ENCODE measurements around the gene GRIN2C.

The GRIN2C gene

DNA sequence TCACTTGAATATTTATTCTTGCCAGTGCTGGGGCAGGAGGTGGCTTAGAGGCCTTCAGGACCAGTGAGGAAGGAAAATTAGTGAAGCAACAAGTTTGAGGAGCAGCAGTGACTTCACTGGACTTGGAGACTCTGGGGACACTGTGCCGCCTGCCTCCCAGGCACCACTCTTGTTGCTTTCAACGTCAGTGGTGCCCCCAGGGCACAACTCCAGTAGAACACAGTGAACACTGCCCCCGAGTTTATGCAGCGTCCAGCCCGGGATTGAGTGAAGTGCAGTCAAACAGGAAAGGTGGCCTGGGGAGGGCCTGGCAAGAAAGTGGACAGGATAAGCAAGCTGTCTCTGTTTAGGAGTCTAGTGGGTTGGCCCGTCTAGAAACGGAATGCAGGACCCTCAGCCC lies 59.2 kb downstream of the GRIN2C start:
- Mint-ChIP-seq H3K27me3 (no peaks in the 10 kb centered on the region), H3K4me1 (ENCODE audit: low read depth) (no peaks in the 10 kb centered on the region), H3K9me3 (no peaks in the 10 kb centered on the region), H3K4me3 (no peak overlapping the region), H3K36me3 (ENCODE audit: low read depth) (peaks cover 28% of the 10 kb centered on the region), H3K27ac (no peak overlapping the region)

DNA sequence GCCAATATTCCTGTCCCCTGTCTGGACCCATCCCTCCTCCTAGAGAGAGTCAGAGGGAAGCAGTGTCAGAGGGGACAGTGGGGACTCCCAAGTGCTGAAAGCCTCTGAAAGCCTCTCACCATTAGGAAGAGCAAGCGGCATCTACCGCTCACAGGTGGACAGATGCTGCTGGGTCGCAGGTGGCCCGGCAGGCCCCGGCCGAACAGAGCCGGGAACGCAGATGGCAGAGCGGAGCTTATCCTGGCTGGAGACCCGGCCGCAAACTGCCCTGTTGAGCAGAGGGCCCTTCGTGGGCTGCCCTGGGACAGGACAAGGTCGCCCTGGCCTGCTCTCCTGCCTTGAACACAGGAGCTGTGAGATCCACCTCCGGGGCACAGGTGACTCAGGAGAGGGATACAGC lies 60.6 kb downstream of the GRIN2C start:
- no peaks in the 10 kb centered on the region for H3K4me1 Mint-ChIP-seq (ENCODE audit: low read depth)
- H3K36me3 Mint-ChIP-seq (ENCODE audit: low read depth), result peaks cover 29% of the 10 kb centered on the region
- no peaks in the 10 kb centered on the region for H3K9me3 Mint-ChIP-seq
- no peaks in the 10 kb centered on the region for H3K27me3 Mint-ChIP-seq
- H3K27ac Mint-ChIP-seq, result no peak overlapping the region
- H3K4me3 Mint-ChIP-seq, result no peak overlapping the region

DNA sequence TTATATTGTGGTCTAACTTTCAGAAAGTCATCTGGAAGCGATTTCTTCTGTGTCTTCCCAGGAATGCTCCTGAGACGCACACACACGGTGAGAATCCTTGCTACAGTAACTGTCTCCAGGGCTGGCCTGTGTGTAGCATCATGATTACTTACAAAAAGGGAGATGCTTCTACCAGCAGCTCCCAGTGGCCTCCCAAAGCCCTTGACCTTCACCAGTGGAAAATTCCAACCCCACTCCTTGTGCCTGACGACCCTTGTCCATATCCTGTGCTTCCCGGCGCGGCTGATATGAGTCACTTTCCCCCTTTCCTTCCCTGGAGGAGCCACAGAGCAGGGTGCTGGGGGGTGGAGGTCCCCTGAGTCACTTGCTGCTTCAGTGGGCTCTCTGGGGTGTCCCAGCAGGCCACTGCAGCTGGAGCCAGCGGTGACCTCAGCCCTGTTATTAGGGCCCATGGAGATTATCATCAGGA lies 61.4 kb downstream of the GRIN2C start:
- H3K27ac Mint-ChIP-seq, result no peak overlapping the region
- H3K36me3 Mint-ChIP-seq (ENCODE audit: low read depth), result peaks cover 26% of the 10 kb centered on the region
- H3K27me3 Mint-ChIP-seq, result no peaks in the 10 kb centered on the region
- no peaks in the 10 kb centered on the region for H3K9me3 Mint-ChIP-seq
- no peaks in the 10 kb centered on the region for H3K4me1 Mint-ChIP-seq (ENCODE audit: low read depth)
- no peak overlapping the region for H3K4me3 Mint-ChIP-seq

DNA sequence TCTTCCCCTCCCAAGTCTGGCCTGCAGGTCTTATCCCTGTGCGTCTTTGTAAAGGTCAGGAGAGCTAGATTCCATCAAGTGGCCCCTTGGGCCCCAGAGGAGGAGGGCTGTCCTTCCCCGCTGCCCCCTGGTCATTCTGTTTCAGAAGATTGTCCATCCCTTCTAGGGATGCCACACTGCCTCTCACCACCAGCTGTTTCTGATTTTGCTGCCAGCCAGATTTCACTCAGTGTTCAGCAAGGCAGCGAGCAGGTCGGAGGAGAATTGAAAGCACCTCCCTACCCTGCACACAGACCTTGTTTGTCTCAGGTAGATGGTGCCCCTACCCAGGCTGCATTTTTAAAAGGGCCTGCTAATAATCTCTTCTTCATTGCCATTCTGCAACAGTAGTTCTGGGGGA lies 61.9 kb downstream of the GRIN2C start:
- Mint-ChIP-seq H3K9me3 (no peaks in the 10 kb centered on the region), H3K27me3 (no peaks in the 10 kb centered on the region), H3K27ac (no peak overlapping the region), H3K36me3 (ENCODE audit: low read depth) (peaks cover 26% of the 10 kb centered on the region), H3K4me1 (ENCODE audit: low read depth) (no peaks in the 10 kb centered on the region), H3K4me3 (no peak overlapping the region)

DNA sequence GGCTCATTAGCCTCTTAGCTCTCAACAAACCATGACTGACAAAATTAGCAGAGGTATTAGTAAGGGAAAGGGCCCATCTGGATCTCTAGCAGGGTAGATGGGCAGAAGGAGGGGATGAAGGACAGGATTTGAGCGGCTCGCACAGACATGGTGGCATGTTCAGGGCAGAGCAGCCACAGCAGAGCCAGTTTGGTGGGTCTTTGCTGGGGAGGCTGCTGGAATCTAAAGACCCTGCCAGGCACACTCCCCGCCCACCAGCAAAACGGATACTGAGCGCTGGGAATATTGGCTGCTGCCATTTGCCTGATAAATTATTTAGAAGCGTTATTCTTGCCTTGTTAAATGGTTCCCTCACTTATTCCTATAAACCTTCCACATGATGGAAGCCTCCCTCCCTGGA lies 62.8 kb downstream of the GRIN2C start:
- H3K36me3 Mint-ChIP-seq (ENCODE audit: low read depth), result peaks cover 26% of the 10 kb centered on the region

DNA sequence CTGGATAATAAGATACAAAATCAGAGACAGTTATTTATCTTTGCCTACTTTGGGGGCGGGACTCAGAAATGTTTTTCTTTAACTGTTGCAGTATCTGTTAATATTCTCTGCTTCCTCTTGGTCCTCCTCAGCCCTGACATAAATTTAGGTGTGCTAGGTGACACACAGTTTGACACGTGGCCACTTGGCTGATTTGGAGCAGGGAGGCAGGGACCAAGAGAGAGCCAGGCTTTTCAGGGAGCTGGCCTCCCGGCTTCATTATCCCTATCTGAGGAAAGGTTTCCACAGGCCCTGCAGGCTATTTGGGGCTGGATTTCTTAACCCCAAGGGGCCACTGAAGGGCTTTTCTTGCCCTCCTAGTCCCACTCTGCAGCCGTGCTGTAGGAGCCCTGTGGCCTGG lies 63.5 kb downstream of the GRIN2C start:
- H3K27ac Mint-ChIP-seq, result no peak overlapping the region
- H3K27me3 Mint-ChIP-seq, result no peaks in the 10 kb centered on the region
- no peaks in the 10 kb centered on the region for H3K4me1 Mint-ChIP-seq (ENCODE audit: low read depth)
- peaks cover 25% of the 10 kb centered on the region for H3K36me3 Mint-ChIP-seq (ENCODE audit: low read depth)
- no peaks in the 10 kb centered on the region for H3K9me3 Mint-ChIP-seq
- no peak overlapping the region for H3K4me3 Mint-ChIP-seq

More for the DNA sequence above, 62.8 kb downstream of the GRIN2C start:
- Mint-ChIP-seq H3K4me1 (ENCODE audit: low read depth) (no peaks in the 10 kb centered on the region), H3K4me3 (no peak overlapping the region), H3K9me3 (no peaks in the 10 kb centered on the region), H3K27ac (no peak overlapping the region), H3K27me3 (no peaks in the 10 kb centered on the region)

DNA sequence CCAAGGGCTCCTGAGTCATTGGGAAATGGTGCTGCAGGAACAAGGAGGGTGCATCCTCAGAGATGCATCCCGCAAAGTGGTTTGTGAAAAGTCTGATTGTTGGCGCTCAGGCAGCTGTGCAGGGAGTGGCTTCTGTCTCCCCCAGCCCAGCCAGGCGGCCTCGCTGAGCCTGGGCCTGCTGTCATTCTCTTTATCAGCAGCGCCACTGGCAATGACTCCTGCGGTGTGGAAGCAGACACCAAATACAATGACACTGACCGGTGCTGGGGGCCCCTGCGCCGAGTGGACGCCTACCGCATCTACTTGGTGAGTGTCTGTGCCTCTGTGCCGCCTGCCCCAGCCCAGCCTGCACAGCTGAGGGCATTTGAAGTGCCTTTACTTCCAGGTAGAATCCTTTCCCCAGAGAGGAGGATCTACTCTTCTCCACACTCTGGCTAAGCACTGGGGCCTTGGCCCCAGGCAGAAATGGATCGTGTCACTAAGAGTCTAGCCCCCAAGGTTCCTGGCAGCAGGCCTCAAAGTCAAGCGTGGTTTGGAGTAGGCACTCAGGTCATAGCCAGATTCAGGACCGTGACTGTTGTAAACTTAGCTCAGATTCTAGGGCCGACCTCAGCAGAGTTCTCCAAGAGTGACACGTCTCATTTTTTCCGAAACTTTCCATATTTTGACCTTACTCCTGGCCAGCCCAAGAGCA lies 64.2 kb downstream of the GRIN2C start:
- no peaks in the 10 kb centered on the region for H3K27me3 Mint-ChIP-seq
- peaks cover 5% of the 10 kb centered on the region for H3K4me1 Mint-ChIP-seq (ENCODE audit: low read depth)
- peaks cover 24% of the 10 kb centered on the region for H3K36me3 Mint-ChIP-seq (ENCODE audit: low read depth)
- no peaks in the 10 kb centered on the region for H3K9me3 Mint-ChIP-seq
- no peak overlapping the region for H3K27ac Mint-ChIP-seq
- no peak overlapping the region for H3K4me3 Mint-ChIP-seq

DNA sequence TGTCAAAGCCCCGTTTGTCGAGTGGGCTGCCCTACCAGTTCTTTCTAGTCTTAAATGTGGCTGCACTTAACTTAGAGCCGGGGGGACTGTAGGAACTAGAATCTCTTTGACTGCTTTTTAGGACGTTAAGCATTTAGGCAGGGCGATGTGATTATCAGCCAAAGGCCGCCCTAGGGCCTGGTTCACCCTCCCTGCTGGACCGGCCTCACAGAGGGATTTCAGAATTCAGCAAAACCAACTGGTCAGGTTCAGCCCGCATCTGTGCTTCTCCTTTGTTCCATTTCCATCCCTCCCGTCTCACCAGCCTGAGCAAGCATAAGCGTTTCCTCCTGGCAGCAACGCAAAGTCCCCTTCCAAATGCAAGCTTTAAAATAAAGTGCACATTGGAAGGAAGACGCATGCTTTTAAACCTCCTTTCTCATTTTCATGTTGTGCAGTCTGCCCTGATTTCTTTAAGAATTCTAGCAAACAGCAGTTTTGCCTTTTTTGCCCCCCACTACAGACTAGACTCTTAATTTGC lies 67.0 kb downstream of the GRIN2C start:
- Mint-ChIP-seq H3K27me3 (no peaks in the 10 kb centered on the region), H3K27ac (no peak overlapping the region), H3K36me3 (ENCODE audit: low read depth) (peaks cover 37% of the 10 kb centered on the region), H3K9me3 (no peaks in the 10 kb centered on the region), H3K4me1 (ENCODE audit: low read depth) (peaks cover 7% of the 10 kb centered on the region), H3K4me3 (no peak overlapping the region)

Measured in stimulated activated naive CD8-positive, alpha-beta T cell treated with anti-CD3 and anti-CD28 coated beads, Interleukin-15, Interleukin-2, amounts not matched to agents 100 ng/mL and 50 ng/mL, for 24 hours (primary cell).